ENCODE data around the gene LPCAT2.
A peak's percentile ranks its signal among the peaks of the same experiment; 100 is the strongest.

LPCAT2 gene

DNA sequence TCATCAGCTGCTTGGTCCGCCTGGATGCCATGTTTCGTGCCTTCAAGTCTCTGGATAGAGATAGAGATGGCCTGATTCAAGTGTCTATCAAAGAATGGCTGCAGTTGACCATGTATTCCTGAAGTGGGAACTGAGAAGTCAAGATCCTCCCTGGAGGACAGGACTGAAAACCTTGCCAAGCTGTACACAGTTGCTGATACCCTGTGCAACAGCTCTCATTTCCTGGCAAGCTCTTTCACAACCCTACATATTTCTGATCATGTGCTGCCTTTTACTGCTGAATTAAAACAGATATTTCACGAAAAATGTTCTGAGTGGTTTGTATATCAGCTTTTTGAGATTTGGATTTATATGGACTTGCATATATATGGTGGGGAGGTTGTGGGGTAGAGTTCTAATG, 58.5 kb downstream of the LPCAT2 start:
- DNase-seq (ENCODE audit: extremely low read depth, low read depth): no peak
- TF ChIP-seq, protein P1, sequence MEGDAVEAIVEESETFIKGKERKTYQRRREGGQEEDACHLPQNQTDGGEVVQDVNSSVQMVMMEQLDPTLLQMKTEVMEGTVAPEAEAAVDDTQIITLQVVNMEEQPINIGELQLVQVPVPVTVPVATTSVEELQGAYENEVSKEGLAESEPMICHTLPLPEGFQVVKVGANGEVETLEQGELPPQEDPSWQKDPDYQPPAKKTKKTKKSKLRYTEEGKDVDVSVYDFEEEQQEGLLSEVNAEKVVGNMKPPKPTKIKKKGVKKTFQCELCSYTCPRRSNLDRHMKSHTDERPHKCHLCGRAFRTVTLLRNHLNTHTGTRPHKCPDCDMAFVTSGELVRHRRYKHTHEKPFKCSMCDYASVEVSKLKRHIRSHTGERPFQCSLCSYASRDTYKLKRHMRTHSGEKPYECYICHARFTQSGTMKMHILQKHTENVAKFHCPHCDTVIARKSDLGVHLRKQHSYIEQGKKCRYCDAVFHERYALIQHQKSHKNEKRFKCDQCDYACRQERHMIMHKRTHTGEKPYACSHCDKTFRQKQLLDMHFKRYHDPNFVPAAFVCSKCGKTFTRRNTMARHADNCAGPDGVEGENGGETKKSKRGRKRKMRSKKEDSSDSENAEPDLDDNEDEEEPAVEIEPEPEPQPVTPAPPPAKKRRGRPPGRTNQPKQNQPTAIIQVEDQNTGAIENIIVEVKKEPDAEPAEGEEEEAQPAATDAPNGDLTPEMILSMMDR (IDR thresholded peaks at IDR 0.05; ENCODE audit: low read depth, low read length, missing control alignments): no peak
- no peak overlapping the region for H3K4me3 ChIP-seq (replicated peaks; ENCODE audit: low read depth, low read length)

DNA sequence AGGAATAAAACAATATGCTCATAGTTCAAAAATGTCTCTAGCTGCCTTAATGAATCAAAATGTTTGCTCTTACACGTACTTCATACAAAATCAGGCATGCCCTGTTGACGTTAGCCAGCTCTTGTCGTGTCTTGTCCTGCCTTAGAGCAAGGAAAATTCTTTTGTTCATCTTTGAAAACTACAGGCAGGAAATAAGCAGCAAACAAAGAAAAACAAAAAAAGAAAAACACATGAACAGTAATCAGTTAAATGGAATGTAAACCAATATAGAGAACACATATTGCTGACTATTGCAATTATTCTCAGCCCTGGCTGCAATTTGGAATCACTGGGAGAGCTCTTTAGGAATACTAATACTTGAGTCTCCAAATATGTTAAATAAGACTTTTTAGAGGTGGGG, 59.3 kb downstream of the LPCAT2 start:
- no peak overlapping the region for H3K4me3 ChIP-seq (replicated peaks; ENCODE audit: low read depth, low read length)
- TF ChIP-seq, protein P1 (IDR thresholded peaks at IDR 0.05; ENCODE audit: low read depth, low read length, missing control alignments): no peak
- DNase-seq (ENCODE audit: extremely low read depth, low read depth): no peak

DNA sequence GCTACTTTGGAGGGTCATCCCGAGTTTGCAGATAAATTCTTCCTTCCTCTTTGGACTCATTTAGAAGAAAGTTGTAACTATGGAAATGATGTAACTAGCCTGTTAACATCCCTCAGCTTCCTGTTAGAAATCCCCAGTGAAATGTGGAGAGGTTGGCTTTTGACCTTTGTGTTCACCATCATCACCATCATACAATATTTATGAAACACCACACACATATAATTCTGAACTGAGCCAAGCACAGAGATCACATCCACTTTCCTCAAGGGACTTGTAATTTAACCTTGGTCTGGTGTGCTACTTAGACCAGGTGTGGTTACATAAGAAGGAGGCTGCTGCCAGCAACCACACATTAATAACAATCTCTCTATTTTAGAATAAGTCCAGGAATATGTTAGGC, 60.2 kb downstream of the LPCAT2 start:
- no peak for DNase-seq (ENCODE audit: extremely low read depth, low read depth)
- TF ChIP-seq, protein P1 (IDR thresholded peaks at IDR 0.05; ENCODE audit: low read depth, low read length, missing control alignments): no peak
- no peak overlapping the region for H3K4me3 ChIP-seq (replicated peaks; ENCODE audit: low read depth, low read length)

DNA sequence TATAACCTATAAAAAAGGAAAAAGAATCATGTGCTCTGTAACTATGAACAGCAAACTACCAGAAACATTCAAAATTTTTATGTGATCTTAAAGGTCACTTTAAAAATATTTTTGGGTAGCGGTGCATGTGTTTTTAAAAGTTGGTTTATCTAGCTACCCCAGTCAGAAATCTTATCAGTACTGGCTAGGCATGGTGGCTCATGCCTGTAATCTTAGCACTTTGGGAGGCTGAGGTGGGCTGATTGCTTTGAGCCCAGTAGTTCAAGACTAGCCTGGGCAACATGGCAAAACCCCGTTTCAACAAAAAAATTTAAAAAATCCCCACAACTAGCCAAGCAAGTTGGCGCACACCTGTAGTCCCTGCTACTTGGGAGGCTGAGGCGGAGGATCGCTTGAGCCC, 61.3 kb downstream of the LPCAT2 start:
- no peak for DNase-seq (ENCODE audit: extremely low read depth, low read depth)
- TF ChIP-seq, protein P1 (IDR thresholded peaks at IDR 0.05; ENCODE audit: low read depth, low read length, missing control alignments): no peak
- no peak overlapping the region for H3K4me3 ChIP-seq (replicated peaks; ENCODE audit: low read depth, low read length)

DNA sequence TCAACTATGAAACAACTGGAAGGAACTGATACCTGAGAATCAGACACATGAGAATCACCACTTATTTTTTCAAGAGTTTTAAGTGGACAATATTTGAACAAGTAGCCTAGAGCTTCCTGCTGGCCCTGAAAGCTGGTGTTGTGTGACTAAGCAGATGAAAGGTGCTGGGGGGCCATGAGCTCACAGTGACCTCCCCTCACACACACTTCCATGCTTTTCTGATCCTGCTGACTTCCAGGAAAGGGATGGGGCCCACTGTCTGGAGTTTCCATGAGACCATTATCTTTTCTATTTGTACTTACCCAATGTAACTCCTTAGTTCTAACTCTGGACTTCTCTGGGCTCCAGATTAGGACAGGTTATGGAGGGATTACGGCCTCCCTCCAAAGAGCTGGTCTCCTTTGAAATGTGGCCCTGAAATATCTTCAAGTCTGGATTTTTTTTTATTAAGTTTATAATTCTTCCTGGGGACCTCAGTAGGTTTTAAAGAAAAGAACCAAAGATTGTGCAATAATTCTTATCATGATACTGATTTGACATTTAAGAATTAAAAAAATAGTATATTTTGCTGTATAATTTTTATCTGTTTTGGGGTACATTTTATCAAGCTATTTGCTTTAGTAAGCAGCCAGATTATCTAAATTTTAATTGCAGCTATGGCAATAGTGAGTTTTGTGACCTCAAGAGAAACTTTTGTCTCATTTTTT, 62.5 kb downstream of the LPCAT2 start:
- no peak overlapping the region for H3K4me3 ChIP-seq (replicated peaks; ENCODE audit: low read depth, low read length)
- TF ChIP-seq, protein P1 (IDR thresholded peaks at IDR 0.05; ENCODE audit: low read depth, low read length, missing control alignments): no peak
- no peak for DNase-seq (ENCODE audit: extremely low read depth, low read depth)

DNA sequence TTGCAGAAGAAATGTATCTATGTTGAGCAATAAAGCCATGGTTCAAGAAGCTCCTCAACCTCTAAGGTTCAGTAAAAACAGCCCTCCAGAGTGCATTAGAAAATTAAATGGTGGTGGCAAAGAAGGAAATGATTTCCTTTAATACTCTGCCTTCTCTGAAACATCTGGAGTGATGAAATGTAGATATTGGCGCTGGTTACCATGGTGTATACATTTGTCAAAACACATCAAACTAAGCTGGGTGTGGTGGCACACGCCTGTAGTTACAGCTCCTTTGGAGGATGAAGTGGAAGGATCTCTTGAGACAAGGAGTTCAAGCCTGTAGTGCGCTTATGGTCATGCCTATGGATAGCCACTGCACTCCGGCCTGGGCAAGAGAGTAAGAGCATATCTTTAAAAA, 63.6 kb downstream of the LPCAT2 start:
- peak; percentile 5 for DNase-seq (ENCODE audit: extremely low read depth, low read depth)
- TF ChIP-seq, protein P1 (IDR thresholded peaks at IDR 0.05; ENCODE audit: low read depth, low read length, missing control alignments): no peak
- H3K4me3 ChIP-seq (replicated peaks; ENCODE audit: low read depth, low read length): no peak overlapping the region

DNA sequence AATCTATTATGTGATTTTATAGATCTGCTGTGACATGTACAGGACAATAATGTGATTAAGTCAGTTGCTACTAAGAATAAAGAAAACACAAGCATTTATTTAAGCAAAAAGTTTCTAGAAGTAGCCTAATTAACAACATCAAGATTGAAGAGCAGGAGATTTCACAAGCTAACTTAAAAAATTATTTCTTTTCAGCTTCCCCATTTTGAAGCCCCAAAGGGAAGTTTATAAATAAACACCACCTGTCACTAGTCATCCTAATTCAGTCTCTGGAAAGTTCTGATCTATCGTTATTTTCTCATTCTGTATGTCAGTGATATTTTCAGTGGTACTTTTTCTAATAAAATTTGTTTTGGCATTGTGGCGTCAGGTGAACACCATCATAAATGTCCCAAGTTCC, 65.9 kb downstream of the LPCAT2 start:
- TF ChIP-seq, protein P1 (IDR thresholded peaks at IDR 0.05; ENCODE audit: low read depth, low read length, missing control alignments): no peak
- no peak for DNase-seq (ENCODE audit: extremely low read depth, low read depth)
- H3K4me3 ChIP-seq (replicated peaks; ENCODE audit: low read depth, low read length): no peak overlapping the region

Measured in HFF-Myc (cell line).